DOHH2 (cell line): ENCODE measurements around the gene DLK1.

Experiments used
- H3F3A ChIP-seq: fragments of 200-600 bp; sonication (generic), shearing (Covaris generic); 2 replicates; pipeline ENCODE4 v1.6.0; 2016; ENCODE audit warnings: antibody characterized with exemption, mild to moderate bottlenecking; ENCODE audit not compliant: control insufficient read depth, insufficient read depth
- H3K27ac ChIP-seq: fragments of 200-600 bp; sonication (generic); 2 replicates; pipeline ENCODE4 v1.5.1; 2014; ENCODE audit warnings: low read depth, mild to moderate bottlenecking, low read length, moderate library complexity
- H3K27me3 ChIP-seq: fragments of 200-600 bp; sonication (generic); 2 replicates; pipeline ENCODE4 v1.6.1; 2014; ENCODE audit warnings: mild to moderate bottlenecking, low read length, mixed read lengths; ENCODE audit not compliant: control insufficient read depth
- H3K36me3 ChIP-seq: fragments of 200-600 bp; sonication (generic); 2 replicates; pipeline ENCODE4 v1.6.1; 2014; ENCODE audit warnings: mild to moderate bottlenecking, low read length, moderate library complexity, mixed read lengths; ENCODE audit not compliant: control insufficient read depth
- H3K4me1 ChIP-seq: fragments of 200-600 bp; sonication (generic); 2 replicates; pipeline ENCODE4 v1.6.1; 2014; ENCODE audit warnings: mild to moderate bottlenecking, low read length, mixed read lengths; ENCODE audit not compliant: control insufficient read depth
- H3K4me2 ChIP-seq: fragments of 200-600 bp; sonication (generic); 2 replicates; pipeline ENCODE4 v1.6.0; 2014; ENCODE audit warnings: mild to moderate bottlenecking, low read length, moderate library complexity
- H3K4me3 ChIP-seq: fragments of 200-600 bp; sonication (generic); 2 replicates; pipeline ENCODE4 v1.5.1; 2014; ENCODE audit warnings: mild to moderate bottlenecking, low read length, mixed read lengths
- H3K79me2 ChIP-seq: fragments of 200-600 bp; sonication (generic); 2 replicates; pipeline ENCODE4 v1.6.1; 2014; ENCODE audit warnings: mild to moderate bottlenecking, low read length, mixed read lengths; ENCODE audit not compliant: control insufficient read depth
- H3K9me2 ChIP-seq: fragments of 200-600 bp; sonication (generic); replicated peaks from 2 replicates; pipeline ENCODE4 v1.6.1; 2014; ENCODE audit warnings: mild to moderate bottlenecking, low read length, mixed read lengths; ENCODE audit not compliant: control insufficient read depth
- H3K9me3 ChIP-seq: fragments of 200-600 bp; sonication (generic); 2 replicates; pipeline ENCODE4 v1.6.1; 2014; ENCODE audit warnings: antibody characterized with exemption, low read length, mixed read lengths; ENCODE audit not compliant: control insufficient read depth, insufficient read depth
- H4K20me1 ChIP-seq: fragments of 200-600 bp; sonication (generic); 2 replicates; pipeline ENCODE4 v1.6.0; 2014; ENCODE audit warnings: low read depth, mild to moderate bottlenecking, antibody characterized with exemption, low read length, moderate library complexity; ENCODE audit not compliant: control insufficient read depth, insufficient read depth
- EZH2phosphoT487 ChIP-seq: fragments of 200-600 bp; sonication (generic); IDR thresholded peaks from 2 replicates; pipeline ENCODE4 v1.6.1; 2017; ENCODE audit warnings: borderline replicate concordance, mild to moderate bottlenecking, antibody characterized with exemption, low read length, moderate library complexity, mixed read lengths
- TF ChIP-seq, protein P1 (sequence below): fragments of 200-600 bp; sonication (generic); IDR thresholded peaks from one replicate; pipeline ENCODE4 v1.5.1; 2014; ENCODE audit warnings: antibody characterized with exemption, mild to moderate bottlenecking, low read depth, low read length; ENCODE audit not compliant: poor library complexity, severe bottlenecking

The DLK1 gene

DNA sequence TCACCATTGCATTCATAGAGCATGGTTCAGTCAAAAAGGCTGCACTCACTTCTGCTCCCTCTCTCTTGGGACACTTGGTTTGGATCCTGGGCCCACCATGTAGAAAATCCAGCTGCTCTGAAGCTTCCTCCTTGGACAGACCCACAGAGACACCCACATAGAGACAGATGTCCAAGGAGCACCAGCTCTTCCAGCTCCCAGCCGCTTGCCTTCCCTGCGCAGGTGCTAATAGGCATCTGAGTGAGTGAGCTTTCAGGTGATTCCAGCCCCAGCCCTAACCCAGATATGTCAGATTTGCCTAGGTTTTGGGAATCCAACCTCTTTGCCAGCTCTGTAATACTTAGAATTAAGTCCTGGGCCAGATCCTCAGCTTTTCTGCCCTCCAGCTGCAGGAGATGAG, 38.6 kb downstream of the DLK1 start:
- H3K36me3 ChIP-seq = no peaks in the 10 kb centered on the region
- no peaks in the 10 kb centered on the region for H3K9me3 ChIP-seq
- H3K27ac ChIP-seq = no peak overlapping the region
- no peaks in the 10 kb centered on the region; the same call in 1 of the 2 replicates for H4K20me1 ChIP-seq
- H3F3A ChIP-seq = no peaks in the 10 kb centered on the region
- TF ChIP-seq, protein P1, sequence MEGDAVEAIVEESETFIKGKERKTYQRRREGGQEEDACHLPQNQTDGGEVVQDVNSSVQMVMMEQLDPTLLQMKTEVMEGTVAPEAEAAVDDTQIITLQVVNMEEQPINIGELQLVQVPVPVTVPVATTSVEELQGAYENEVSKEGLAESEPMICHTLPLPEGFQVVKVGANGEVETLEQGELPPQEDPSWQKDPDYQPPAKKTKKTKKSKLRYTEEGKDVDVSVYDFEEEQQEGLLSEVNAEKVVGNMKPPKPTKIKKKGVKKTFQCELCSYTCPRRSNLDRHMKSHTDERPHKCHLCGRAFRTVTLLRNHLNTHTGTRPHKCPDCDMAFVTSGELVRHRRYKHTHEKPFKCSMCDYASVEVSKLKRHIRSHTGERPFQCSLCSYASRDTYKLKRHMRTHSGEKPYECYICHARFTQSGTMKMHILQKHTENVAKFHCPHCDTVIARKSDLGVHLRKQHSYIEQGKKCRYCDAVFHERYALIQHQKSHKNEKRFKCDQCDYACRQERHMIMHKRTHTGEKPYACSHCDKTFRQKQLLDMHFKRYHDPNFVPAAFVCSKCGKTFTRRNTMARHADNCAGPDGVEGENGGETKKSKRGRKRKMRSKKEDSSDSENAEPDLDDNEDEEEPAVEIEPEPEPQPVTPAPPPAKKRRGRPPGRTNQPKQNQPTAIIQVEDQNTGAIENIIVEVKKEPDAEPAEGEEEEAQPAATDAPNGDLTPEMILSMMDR = no peak
- TF ChIP-seq EZH2phosphoT487 = no peak
- no peaks in the 10 kb centered on the region for H3K27me3 ChIP-seq
- no peak overlapping the region for H3K4me3 ChIP-seq
- H3K4me2 ChIP-seq = no peak overlapping the region
- no peaks in the 10 kb centered on the region for H3K79me2 ChIP-seq
- H3K4me1 ChIP-seq = no peaks in the 10 kb centered on the region
- H3K9me2 ChIP-seq = no peaks in the 10 kb centered on the region

DNA sequence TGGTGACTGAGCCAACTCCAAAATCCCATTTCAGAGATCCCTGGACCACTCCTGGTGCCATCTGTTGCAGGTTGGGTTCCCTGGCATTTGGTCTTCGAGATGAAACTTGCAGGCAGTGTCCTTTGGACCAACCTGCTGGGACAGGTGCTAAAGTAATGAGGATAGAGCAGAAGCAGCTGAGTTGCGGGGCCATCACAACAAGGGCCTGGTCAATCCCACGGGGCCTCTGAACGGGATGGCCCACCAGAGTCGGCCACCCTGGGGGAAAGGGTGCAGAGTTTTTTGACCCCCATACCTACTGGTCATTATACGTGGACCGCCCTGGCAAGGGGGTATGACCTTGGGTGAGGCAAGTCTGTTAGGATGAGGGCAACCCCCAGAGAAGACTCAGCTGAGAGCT, 39.3 kb downstream of the DLK1 start:
- Histone ChIP-seq H3K9me3 (no peaks in the 10 kb centered on the region), H3K4me2 (no peak overlapping the region), H4K20me1 (no peaks in the 10 kb centered on the region; the same call in 1 of the 2 replicates), H3K36me3 (no peaks in the 10 kb centered on the region), H3K27ac (no peak overlapping the region), H3K9me2 (no peaks in the 10 kb centered on the region), H3K79me2 (no peaks in the 10 kb centered on the region), H3F3A (no peaks in the 10 kb centered on the region), H3K4me1 (no peaks in the 10 kb centered on the region), H3K27me3 (no peaks in the 10 kb centered on the region), H3K4me3 (no peak overlapping the region)
- no peak for TF ChIP-seq EZH2phosphoT487
- TF ChIP-seq, protein P1 = no peak

DNA sequence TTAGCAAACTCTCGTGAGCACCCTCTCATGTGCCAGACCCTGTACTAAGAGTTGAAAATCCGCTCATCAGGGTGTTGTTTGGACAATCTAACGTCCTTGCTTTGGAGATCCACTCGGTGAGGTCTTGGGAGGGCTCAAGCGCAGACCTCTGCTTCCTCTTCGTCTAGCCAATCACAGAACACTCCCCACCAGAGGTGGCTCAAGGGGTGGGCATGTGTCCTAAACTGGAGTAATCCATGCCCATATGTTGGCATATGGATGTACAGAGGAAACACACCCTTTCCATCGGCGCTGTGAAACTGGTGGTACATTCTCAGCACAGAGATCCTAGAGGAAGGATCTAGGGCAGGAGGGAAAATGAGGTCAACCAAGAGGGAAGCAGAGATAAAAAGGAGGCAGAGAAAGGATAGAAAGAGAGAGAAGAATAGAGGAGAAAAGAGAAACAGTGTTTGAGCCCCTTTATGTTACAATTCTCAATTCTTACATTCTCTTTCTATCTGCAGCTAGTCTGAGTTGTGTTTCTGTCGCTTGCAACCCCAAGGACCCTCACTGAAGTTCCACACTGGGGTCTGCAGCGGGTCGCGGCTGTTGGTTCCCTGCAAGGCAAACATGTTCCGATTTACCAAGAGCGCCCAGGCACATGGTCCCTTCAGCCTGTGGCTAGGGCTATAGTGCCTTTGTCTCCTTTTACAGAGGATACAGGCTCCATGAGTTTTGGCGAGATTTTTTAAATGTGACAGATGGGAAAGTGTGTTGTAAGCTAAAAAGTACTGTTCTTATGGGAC, 40.5 kb downstream of the DLK1 start:
- no peaks in the 10 kb centered on the region for H3K27me3 ChIP-seq

More for the DNA sequence above, 40.5 kb downstream of the DLK1 start:
- H3K9me2 ChIP-seq = no peaks in the 10 kb centered on the region
- H3K27ac ChIP-seq = no peak overlapping the region
- H3K36me3 ChIP-seq = no peaks in the 10 kb centered on the region
- no peaks in the 10 kb centered on the region for H3K79me2 ChIP-seq
- no peaks in the 10 kb centered on the region for H3K9me3 ChIP-seq
- no peaks in the 10 kb centered on the region for H3K4me1 ChIP-seq
- no peak overlapping the region for H3K4me3 ChIP-seq
- no peaks in the 10 kb centered on the region; the same call in 1 of the 2 replicates for H4K20me1 ChIP-seq
- no peaks in the 10 kb centered on the region for H3F3A ChIP-seq
- TF ChIP-seq, protein P1 = no peak
- no peak for TF ChIP-seq EZH2phosphoT487
- H3K4me2 ChIP-seq = no peak overlapping the region
